Heart right ventricle (tissue), 16 donors: ENCODE measurements around the gene USP32. TPM values are rescaled to one million over a fixed set of nuclear protein-coding genes. Genes with fewer than 3 reads are reported as not detected.
"Not testable (repeated sequence)": the region's sequence is repeated elsewhere in the genome, so short reads cannot be mapped to it uniquely, and the experiment has no call there.

Source experiments
- ATAC-seq, 8 donors: fragments of 200-7000 bp; cut with Tn5 transposase; one replicate each; pipeline ENCODE4 v1.9.1; 2020; ENCODE audit warnings: mild to moderate bottlenecking in 8 of 8, moderate library complexity in 8 of 8, moderate number of reproducible peaks in 1 of 8
- DNase-seq, 2 donors: peaks; one replicate each; pipeline ENCODE4 v3.0.0-alpha.2; 2020
- H3K27ac ChIP-seq, 10 donors: fragments of 200-600 bp; sonication (generic) in 2 of 10; one replicate each; pipeline versions ENCODE4 v1.5.0 to v1.8.0; 2020 to 2022; ENCODE audit warnings: mild to moderate bottlenecking in 3 of 10
- H3K27me3 ChIP-seq, 7 donors: fragments of 200-600 bp; one replicate each; pipeline ENCODE4 v1.8.0; 2021 to 2022; ENCODE audit warnings: mild to moderate bottlenecking in 2 of 7
- H3K36me3 ChIP-seq, 9 donors: fragments of 200-600 bp; sonication (generic) in 1 of 9; one replicate each; pipeline versions ENCODE4 v1.5.0 to v1.8.0; 2020 to 2022; ENCODE audit warnings: mild to moderate bottlenecking in 2 of 9
- H3K4me1 ChIP-seq, 9 donors: fragments of 200-600 bp; sonication (generic) in 1 of 9; one replicate each; pipeline versions ENCODE4 v1.5.0 to v1.8.0; 2020 to 2022; ENCODE audit warnings: mild to moderate bottlenecking in 4 of 9
- H3K4me3 ChIP-seq, 10 donors: fragments of 200-600 bp; sonication (generic) in 2 of 10; one replicate each; pipeline versions ENCODE4 v1.5.0 to v1.8.0; 2020 to 2022; ENCODE audit warnings: mild to moderate bottlenecking in 7 of 10, moderate library complexity in 2 of 10
- H3K9me3 ChIP-seq, 11 donors: fragments of 200-600 bp in 10 of 11; sonication (generic) in 2 of 11; one replicate each; pipeline versions ENCODE4 v1.5.0 to v1.8.0; 2013 to 2022; ENCODE audit warnings: mild to moderate bottlenecking in 2 of 11, control low read depth in 1 of 11, moderate library complexity in 1 of 11
- WGBS, 2 donors: extraction: QIAGEN DNeasy Blood & Tissue Kit; methylation state at CpG; one replicate each; pipeline ENCODE4 v1.1.7; 2013; ENCODE audit warnings: inconsistent platforms in 1 of 2; 5-methylcytosine and 5-hydroxymethylcytosine counted together
- intact Hi-C, 10 donors: fragments of 100-400 bp; cut with DNase I; formaldehyde crosslinking; loops; one replicate each; pipeline versions ENCODE4 v1.11.1 to v1.14.2; 2022
- polyA plus RNA-seq, 2 donors: library from polyadenylated mRNA; stranded (reverse); fragments of 200-250 nt; gene quantifications; one replicate each; pipeline ENCODE4 v1.2.3, GENCODE V29; 2013
- total RNA-seq, 10 donors: library from RNA; stranded (reverse); fragmentation: NEBNext Ultra II Directional in 3 of 10; extraction: Animal tissue kit (Norgen Biotek cat#: 25700) in 3 of 10; gene quantifications; one replicate each; pipeline versions ENCODE4 v1.2.1 to v1.2.4, GENCODE V29; 2021 to 2023
- TF ChIP-seq, protein P1 (sequence below), 9 donors: fragments of 200-600 bp; sonication (generic) in 2 of 9; IDR thresholded peaks; one replicate each; pipeline versions ENCODE4 v1.5.0 to v1.8.0; 2021 to 2022; ENCODE audit warnings: antibody characterized with exemption in 9 of 9, mild to moderate bottlenecking in 5 of 9, moderate library complexity in 1 of 9
- donor health status: Arrhythmogenic right ventricular cardiomyopathy.
- donor health status: ischemic (EF 13 %, LVEDD 7.1; RV severe dilation, severe dysfunction).
- donor health status: healthy with polysubstance abuse.
- donor health status: DM: no; HTN: yes; CAD: no.
- donor health status: DM: no; HTN: no; CAD: no.
- donor health status: ischemic (EF 25% LVEDD 6.9; RV normal size, moderate dysfunction).
- donor health status: ischemic (EF 25% LVEDD 5.7; RV mildly dilated, moderate dysfunction).
- donor health status: healthy.
- donor health status: DM: yes; HTN: yes; CAD: no.
- donor health status: Ischemic cardiomyopathy.
- donor health status: ischemic (EF 35%, LVEDD 5.7; RV mildly dilated, moderate dysfunction).
- donor health status: nonischemic (EF 11% LVEDD 7.7; RV severe dilation, severe dysfunction).
- donor health status: DM: yes; HTN: yes; CAD: no.
- donor health status: PGD.
- donor health status: ischemic (EF 29% LVEDD 5.4; RV normal size, mild dysfunction).
- donor health status: nonischemic (EF 23%, LVEDD 6.1; RV moderate dilation, normal function).

USP32 gene
- total and polyA plus RNA-seq, 12 donors: 13.3 to 38.6 (median 29.3) TPM

DNA sequence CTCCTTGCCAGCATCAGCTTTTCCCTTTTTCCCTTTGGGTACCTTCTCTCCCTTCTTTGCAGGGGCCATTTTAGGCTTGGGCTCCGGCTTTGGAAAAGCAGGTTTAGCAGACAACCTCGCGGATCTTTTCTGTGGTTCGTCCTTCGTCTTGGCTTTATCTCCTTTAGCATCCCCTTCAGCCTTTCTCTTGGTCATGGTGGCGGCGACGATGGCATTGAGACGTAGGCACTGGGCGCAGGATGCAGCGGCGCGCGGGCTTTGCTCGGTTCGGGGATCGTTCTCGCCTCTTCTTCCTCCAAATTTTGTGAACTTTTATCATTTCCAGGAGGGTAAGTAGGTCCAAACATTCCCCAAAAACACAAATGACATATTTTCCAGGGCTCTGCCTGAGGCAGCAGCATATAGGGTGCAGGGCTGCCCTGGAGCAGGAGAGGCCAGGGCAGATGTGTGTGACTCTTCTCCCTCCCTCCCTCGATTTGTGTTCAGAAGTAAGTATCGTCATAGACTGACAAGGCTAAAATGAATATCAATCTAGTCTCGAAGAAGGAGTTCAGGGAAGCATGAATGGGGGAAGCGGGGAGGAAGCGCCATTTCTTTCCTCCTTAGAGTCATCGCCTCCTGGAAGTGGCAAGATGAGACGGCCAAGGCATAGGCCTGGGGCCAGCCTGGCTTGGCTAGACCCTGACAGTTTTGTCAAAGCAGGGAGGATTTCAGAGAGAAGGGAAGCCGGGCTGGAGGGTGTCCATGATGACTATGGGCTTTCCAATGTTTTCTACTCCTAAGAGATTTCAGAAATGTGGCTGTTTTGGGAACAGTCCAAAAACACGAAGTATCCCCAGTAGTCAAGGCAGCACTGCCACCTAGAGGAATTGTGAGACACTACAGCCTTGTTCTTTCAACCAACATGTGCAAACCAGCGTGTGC lies 43.6 kb upstream of the USP32 start:
- DNase-seq (peak; percentile 48 to 85), ATAC-seq (peak; percentile 71 to 94 (median 88))
- peak overlapping the region in 5 of 10 donors; percentile 2 to 57 (median 12) for H3K27ac ChIP-seq
- TF ChIP-seq, protein P1, sequence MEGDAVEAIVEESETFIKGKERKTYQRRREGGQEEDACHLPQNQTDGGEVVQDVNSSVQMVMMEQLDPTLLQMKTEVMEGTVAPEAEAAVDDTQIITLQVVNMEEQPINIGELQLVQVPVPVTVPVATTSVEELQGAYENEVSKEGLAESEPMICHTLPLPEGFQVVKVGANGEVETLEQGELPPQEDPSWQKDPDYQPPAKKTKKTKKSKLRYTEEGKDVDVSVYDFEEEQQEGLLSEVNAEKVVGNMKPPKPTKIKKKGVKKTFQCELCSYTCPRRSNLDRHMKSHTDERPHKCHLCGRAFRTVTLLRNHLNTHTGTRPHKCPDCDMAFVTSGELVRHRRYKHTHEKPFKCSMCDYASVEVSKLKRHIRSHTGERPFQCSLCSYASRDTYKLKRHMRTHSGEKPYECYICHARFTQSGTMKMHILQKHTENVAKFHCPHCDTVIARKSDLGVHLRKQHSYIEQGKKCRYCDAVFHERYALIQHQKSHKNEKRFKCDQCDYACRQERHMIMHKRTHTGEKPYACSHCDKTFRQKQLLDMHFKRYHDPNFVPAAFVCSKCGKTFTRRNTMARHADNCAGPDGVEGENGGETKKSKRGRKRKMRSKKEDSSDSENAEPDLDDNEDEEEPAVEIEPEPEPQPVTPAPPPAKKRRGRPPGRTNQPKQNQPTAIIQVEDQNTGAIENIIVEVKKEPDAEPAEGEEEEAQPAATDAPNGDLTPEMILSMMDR (IDR thresholded peaks at IDR 0.05): peak; percentile 83 to 95 (median 92)
- no peaks in the 10 kb centered on the region for H3K36me3 ChIP-seq
- 69% methylated on average over 28 of the region's 28 CpGs for WGBS, 2 donors
- peaks cover 0 to 7% (median 0%) of the 10 kb centered on the region in 11 donors for H3K9me3 ChIP-seq
- peaks cover 0 to 6% (median 0%) of the 10 kb centered on the region in 7 donors for H3K27me3 ChIP-seq
- intact Hi-C loops: loop anchor here in 9 of 10 donors (5.0 to 10.0 kb wide), 6 partner anchors 199 to 331 kb away; partner anchors contain the start of gene CA4 (in 3 of the 9)
- H3K4me3 ChIP-seq: peak overlapping the region in 3 of 10 donors; percentile 12 to 19 (median 18)
- peaks cover 0 to 10% (median 4%) of the 10 kb centered on the region in 9 donors for H3K4me1 ChIP-seq

GRCh38 chr17:60433021-60433997 lies 41.4 kb upstream of the USP32 start:
- not testable (repeated sequence) for H3K27me3 ChIP-seq, H3K36me3 ChIP-seq, H3K4me3 ChIP-seq, DNase-seq, H3K9me3 ChIP-seq, H3K27ac ChIP-seq, ATAC-seq, H3K4me1 ChIP-seq
- intact Hi-C loops: loop anchor here in 8 of 10 donors (10.0 kb wide), 5 partner anchors 199 to 329 kb away; partner anchors contain the start of gene CA4 (in 3 of the 8)
- WGBS, 2 donors: 91 to 92% methylated on average over 4 of the region's 4 CpGs

- H3K4me1 ChIP-seq, ATAC-seq, H3K27ac ChIP-seq, H3K36me3 ChIP-seq, DNase-seq, H3K27me3 ChIP-seq, H3K4me3 ChIP-seq, H3K9me3 ChIP-seq: not testable (repeated sequence)
- intact Hi-C loops: loop anchor here in 8 of 10 donors (10.0 kb wide), 5 partner anchors 196 to 326 kb away; partner anchors contain the start of gene CA4 (in 3 of the 8)
- 89 to 90% methylated on average over 7 of the region's 7 CpGs for WGBS, 2 donors
Observed at GRCh38 chr17:60430561-60430960, 38.6 kb upstream of the USP32 start.

- not testable (repeated sequence) for H3K4me1 ChIP-seq, ATAC-seq, H3K9me3 ChIP-seq, H3K27ac ChIP-seq, DNase-seq, H3K27me3 ChIP-seq, H3K4me3 ChIP-seq, H3K36me3 ChIP-seq
- WGBS, 2 donors: 79 to 92% methylated on average over 6 of the region's 6 CpGs
- intact Hi-C loops: loop anchor here in 2 of 10 donors (5.0 to 10.0 kb wide), 3 partner anchors 206 to 324 kb away; no protein-coding TSS in a partner anchor
Observed at GRCh38 chr17:60428491-60428890, 36.6 kb upstream of the USP32 start.

DNA sequence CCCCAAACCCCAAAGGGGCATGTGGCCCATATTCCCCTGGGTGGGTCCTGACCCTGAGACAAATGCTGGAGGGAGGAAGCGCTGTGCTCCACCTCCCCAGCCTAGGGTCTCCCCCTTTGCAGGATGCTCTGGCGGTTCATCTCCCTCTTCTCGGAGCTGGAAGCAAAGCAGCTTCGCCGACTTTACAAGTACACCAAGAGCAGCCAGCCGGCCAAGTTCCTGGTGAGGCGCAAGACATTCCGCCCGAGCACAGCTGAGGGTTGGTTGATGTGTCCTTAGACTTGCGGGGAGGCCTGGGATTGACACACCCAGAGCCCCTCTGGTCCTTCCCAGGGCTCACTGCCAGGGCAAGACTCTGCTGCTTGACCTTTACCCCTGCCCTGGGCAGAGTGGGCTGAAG lies 34.7 kb upstream of the USP32 start:
- Histone ChIP-seq H3K27me3 (no peaks in the 10 kb centered on the region), H3K27ac (no peak overlapping the region), H3K9me3 (no peaks in the 10 kb centered on the region), H3K4me1 (peaks cover 0 to 9% (median 1%) of the 10 kb centered on the region in 9 donors), H3K4me3 (no peak overlapping the region), H3K36me3 (no peaks in the 10 kb centered on the region)
- 75 to 90% methylated on average over 10 of the region's 10 CpGs for WGBS, 2 donors
- DNase-seq (no peak), ATAC-seq (no peak)
- intact Hi-C loops: loop anchor here in 2 of 10 donors (5.0 to 10.0 kb wide), 3 partner anchors 208 to 322 kb away; no protein-coding TSS in a partner anchor
- TF ChIP-seq, protein P1 (IDR thresholded peaks at IDR 0.05): no peak
